ENCODE results near the gene PDGFD. TPM values are rescaled to one million over a fixed set of nuclear protein-coding genes. Genes with fewer than 3 reads are reported as not detected.

PDGFD gene
- total RNA-seq, 1 experiment from 2014 or later: 1.7 TPM

DNA sequence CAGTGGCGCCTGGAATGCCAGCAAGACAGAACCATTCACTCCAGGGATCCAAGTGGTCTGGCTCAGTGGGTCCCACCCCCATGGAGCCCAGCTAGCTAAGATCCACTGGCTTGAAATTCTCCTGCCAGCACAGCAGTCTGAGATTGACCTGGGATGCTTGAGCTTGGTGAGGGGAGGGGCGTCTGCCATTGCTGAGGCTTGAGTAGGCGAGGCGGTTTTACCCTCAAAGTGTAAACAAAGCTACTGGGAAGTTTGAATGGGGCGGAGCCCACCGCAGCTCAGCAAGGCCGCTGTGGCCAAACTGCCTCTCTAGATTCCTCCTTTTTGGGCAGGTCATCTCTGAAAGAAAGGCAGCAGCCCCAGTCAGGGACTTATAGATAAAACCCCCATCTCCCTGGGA, 253.2 kb downstream of the PDGFD start:
- H3K27me3 ChIP-seq (ENCODE audit: insufficient read depth, low read length): no peaks in the 10 kb centered on the region
- H3K18ac ChIP-seq (ENCODE audit: insufficient read length, low read depth, low read length): no peak overlapping the region
- Mint-ChIP-seq H3K27me3 (ENCODE audit: low read depth) (no peaks in the 10 kb centered on the region), H3K4me1 (no peaks in the 10 kb centered on the region), H3K36me3 (ENCODE audit: insufficient read depth in 1 of 3, low read depth in 3 of 3) (peaks cover 23 to 35% (median 25%) of the 10 kb centered on the region in 3 experiments), H3K27ac (no peak overlapping the region), H3K4me3 (no peak overlapping the region), H3K9me3 (peaks cover 33 to 38% of the 10 kb centered on the region in 2 experiments)
- H4K5ac ChIP-seq (ENCODE audit: insufficient read length, low read depth, low read length): no peak overlapping the region
- no peak overlapping the region for H3K56ac ChIP-seq (ENCODE audit: insufficient read length, low read depth, low read length)
- no peak overlapping the region for H2BK120ac ChIP-seq (ENCODE audit: low read depth, low read length, poor library complexity, severe bottlenecking)
- H2AK5ac ChIP-seq (ENCODE audit: insufficient read length, low read length): no peak overlapping the region
- no peak overlapping the region for H2AFZ ChIP-seq (ENCODE audit: low read length)
- H3K23ac ChIP-seq (ENCODE audit: insufficient read length, low read depth, low read length): no peak overlapping the region
- no peak overlapping the region for H3K14ac ChIP-seq (ENCODE audit: insufficient read depth, low read length)
- H3K9ac ChIP-seq (ENCODE audit: extremely low read depth, insufficient read length, low read length): no peak overlapping the region
- H2BK12ac ChIP-seq (ENCODE audit: insufficient read length, low read depth, low read length): no peak overlapping the region
- DNase-seq: peak; percentile 35
- H2BK15ac ChIP-seq (ENCODE audit: low read depth, low read length): no peak overlapping the region
- H3T11ph ChIP-seq (ENCODE audit: low read length): no peak overlapping the region
- TF ChIP-seq, protein P1, sequence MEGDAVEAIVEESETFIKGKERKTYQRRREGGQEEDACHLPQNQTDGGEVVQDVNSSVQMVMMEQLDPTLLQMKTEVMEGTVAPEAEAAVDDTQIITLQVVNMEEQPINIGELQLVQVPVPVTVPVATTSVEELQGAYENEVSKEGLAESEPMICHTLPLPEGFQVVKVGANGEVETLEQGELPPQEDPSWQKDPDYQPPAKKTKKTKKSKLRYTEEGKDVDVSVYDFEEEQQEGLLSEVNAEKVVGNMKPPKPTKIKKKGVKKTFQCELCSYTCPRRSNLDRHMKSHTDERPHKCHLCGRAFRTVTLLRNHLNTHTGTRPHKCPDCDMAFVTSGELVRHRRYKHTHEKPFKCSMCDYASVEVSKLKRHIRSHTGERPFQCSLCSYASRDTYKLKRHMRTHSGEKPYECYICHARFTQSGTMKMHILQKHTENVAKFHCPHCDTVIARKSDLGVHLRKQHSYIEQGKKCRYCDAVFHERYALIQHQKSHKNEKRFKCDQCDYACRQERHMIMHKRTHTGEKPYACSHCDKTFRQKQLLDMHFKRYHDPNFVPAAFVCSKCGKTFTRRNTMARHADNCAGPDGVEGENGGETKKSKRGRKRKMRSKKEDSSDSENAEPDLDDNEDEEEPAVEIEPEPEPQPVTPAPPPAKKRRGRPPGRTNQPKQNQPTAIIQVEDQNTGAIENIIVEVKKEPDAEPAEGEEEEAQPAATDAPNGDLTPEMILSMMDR (conservative IDR thresholded peaks at IDR 0.05): no peak
- H3K27ac ChIP-seq (ENCODE audit: insufficient read length, low read depth, low read length): no peak overlapping the region
- H3K23me2 ChIP-seq (ENCODE audit: insufficient read length, low read depth, low read length, poor library complexity, severe bottlenecking): no peaks in the 10 kb centered on the region
- H3K4me2 ChIP-seq (ENCODE audit: insufficient read depth, insufficient read length, low read length): no peak overlapping the region
- no peak overlapping the region for H4K8ac ChIP-seq (replicated peaks; ENCODE audit: insufficient read length, low read depth, low read length)
- no peaks in the 10 kb centered on the region for H3K4me1 ChIP-seq (ENCODE audit: insufficient read depth, low read length)
- H2BK20ac ChIP-seq (ENCODE audit: low read depth, low read length, poor library complexity, severe bottlenecking): no peak overlapping the region
- no peaks in the 10 kb centered on the region for H3K79me1 ChIP-seq (ENCODE audit: insufficient read depth, low read depth, low read length, poor library complexity, severe bottlenecking)
- no peaks in the 10 kb centered on the region for H3K79me2 ChIP-seq (ENCODE audit: insufficient read depth, low read length)
- H3K4ac ChIP-seq (ENCODE audit: low read depth, low read length): no peak overlapping the region
- no CpG with 5 or more reads among the region's 7 CpGs for WGBS (ENCODE audit: extremely low coverage, insufficient read length, low lambda C conversion rate)
- no peaks in the 10 kb centered on the region for H4K20me1 ChIP-seq (ENCODE audit: control insufficient read depth, insufficient read depth, insufficient read length)
- H3K9me3 ChIP-seq (ENCODE audit: control insufficient read depth, low read depth, low read length): no peaks in the 10 kb centered on the region
- H2BK5ac ChIP-seq (ENCODE audit: insufficient read length, low read length): no peak overlapping the region
- H4K91ac ChIP-seq (ENCODE audit: insufficient read length, low read depth, low read length): no peak overlapping the region
